BE2C (cell line): ENCODE results near the gene SERINC3.

ENCODE experiments used
- DNase-seq: peaks from one replicate; pipeline ENCODE4 v3.0.0-alpha.2; 2020
- H3K27me3 ChIP-seq: fragments of 250-450 bp; sonication (Bioruptor Pico); 2 replicates; pipeline ENCODE4 v1.5.1; 2020; ENCODE audit warnings: mild to moderate bottlenecking
- H3K36me3 ChIP-seq: fragments of 250-450 bp; sonication (Bioruptor Pico); 2 replicates; pipeline ENCODE4 v1.5.1; 2020; ENCODE audit warnings: mild to moderate bottlenecking
- H3K4me1 ChIP-seq: fragments of 250-450 bp; sonication (Bioruptor Pico); 2 replicates; pipeline ENCODE4 v1.5.1; 2020
- H3K4me3 ChIP-seq: 2 replicates; pipeline ENCODE4 v1.5.1; 2011; ENCODE audit warnings: low read depth, low read length
- H3K9me3 ChIP-seq: fragments of 250-450 bp; sonication (Bioruptor Pico); 2 replicates; pipeline ENCODE4 v1.5.1; 2020
- CTCF ChIP-seq: IDR thresholded peaks from 2 replicates; pipeline ENCODE4 v1.5.1; 2012; ENCODE audit warnings: mild to moderate bottlenecking, low read depth, low read length

Gene SERINC3

DNA sequence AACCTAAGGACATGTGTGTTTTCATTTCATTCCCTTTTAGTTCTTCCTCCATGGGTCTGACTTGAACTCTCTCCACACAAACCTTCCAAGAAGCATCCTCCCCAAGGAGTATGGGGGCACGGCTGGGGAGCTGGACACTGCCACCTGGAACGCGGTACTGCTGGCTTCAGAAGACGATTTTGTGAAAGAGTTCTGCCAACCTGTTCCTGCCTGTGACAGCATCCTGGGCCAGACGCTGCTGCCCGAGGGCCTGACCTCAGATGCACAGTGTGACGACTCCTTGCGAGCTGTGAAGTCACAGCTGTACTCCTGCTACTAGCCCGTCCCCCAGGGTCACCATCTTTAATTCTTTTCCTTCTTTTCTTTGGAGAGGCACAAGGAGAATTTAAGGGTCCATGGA, 32.6 kb downstream of the SERINC3 start:
- H3K9me3 ChIP-seq = no peaks in the 10 kb centered on the region
- H3K4me1 ChIP-seq = no peaks in the 10 kb centered on the region
- no peak for DNase-seq
- TF ChIP-seq CTCF = no peak
- H3K4me3 ChIP-seq = no peak overlapping the region
- peaks cover 25% of the 10 kb centered on the region for H3K36me3 ChIP-seq
- no peaks in the 10 kb centered on the region for H3K27me3 ChIP-seq

DNA sequence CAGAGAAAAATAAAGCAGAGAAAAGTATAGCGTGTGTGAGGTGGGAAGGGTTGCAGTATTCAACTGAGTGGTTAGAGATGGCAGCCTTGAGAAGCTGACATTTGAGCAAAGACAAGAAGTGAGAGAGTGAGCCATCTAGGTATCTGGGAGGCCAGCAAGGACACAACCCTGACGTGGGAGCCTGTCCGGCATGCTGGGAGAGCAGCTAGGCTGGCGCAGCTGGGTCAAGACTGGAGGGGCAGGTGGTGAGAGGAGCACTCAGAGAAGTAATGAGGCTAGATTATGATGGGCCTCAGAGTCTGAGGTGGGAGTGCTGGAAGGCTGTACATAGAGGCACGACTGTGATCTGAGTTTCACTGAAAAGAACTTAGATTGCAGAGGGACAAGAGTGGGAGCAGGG, 33.3 kb downstream of the SERINC3 start:
- no peak overlapping the region for H3K4me3 ChIP-seq
- no peaks in the 10 kb centered on the region for H3K4me1 ChIP-seq
- peaks cover 22% of the 10 kb centered on the region for H3K36me3 ChIP-seq
- TF ChIP-seq CTCF = no peak
- DNase-seq = no peak
- no peaks in the 10 kb centered on the region for H3K9me3 ChIP-seq
- H3K27me3 ChIP-seq = no peaks in the 10 kb centered on the region

DNA sequence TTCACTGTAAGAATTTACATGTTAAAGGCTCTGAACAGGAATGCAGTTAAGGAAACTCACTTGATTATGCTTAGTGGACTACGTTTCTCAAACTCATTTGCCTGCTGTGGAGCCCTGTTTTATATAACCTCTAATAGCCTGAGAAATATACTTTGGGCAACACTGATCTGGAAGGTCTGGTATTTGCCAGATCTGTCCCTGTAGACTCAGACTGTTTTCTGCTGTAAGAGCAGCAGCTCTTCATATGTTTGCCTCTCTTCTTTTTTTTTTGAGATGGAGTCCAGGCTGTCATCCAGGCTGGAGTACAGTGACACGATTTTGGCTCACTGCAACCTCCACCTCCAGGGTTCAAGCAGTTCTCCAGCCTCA, 36.1 kb downstream of the SERINC3 start:
- no peak for TF ChIP-seq CTCF
- Histone ChIP-seq H3K4me1 (no peaks in the 10 kb centered on the region), H3K4me3 (no peak overlapping the region), H3K27me3 (no peaks in the 10 kb centered on the region), H3K36me3 (peaks cover 26% of the 10 kb centered on the region), H3K9me3 (no peaks in the 10 kb centered on the region)
- no peak for DNase-seq

DNA sequence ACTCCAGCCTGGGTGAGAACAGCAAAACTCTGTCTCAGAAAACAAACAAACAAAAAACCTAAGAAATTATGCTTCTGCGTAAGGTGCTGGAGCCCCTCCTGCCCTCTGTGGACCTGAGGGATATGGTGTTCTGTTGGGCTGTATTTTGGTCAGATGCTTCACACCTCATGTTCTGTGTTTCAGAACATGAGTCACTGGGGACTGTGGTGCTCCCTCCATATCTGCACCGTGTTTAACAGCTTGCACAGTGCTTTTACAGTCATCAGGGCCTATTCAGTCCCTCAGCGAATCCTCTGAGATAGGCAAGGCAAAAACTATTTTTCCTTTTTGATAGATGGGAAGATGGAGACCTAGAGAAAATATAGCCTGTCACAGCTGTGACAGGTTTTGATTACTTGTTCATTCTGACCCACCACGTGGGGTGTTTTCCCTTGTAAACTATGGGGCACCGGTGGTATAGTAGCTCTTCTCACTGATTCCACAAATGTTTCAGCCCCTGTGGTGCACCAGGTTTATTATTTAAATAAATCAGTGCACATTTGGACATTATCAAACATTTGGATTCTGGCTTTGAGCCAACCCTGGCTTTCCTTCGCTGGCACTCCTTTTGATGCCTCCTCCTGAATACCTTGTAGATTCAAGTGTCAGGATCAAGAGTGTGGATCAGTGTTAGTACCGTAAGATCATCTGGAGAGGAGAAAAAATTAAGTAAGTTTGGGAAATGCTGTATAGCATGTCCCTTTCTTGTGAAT, 36.6 kb downstream of the SERINC3 start:
- Histone ChIP-seq H3K9me3 (no peaks in the 10 kb centered on the region), H3K36me3 (peaks cover 24% of the 10 kb centered on the region), H3K4me3 (no peak overlapping the region), H3K4me1 (no peaks in the 10 kb centered on the region), H3K27me3 (no peaks in the 10 kb centered on the region)
- TF ChIP-seq CTCF = no peak
- no peak for DNase-seq

- no peak for TF ChIP-seq CTCF
- Histone ChIP-seq H3K4me1 (no peaks in the 10 kb centered on the region), H3K4me3 (no peak overlapping the region), H3K36me3 (peaks cover 7% of the 10 kb centered on the region), H3K9me3 (no peaks in the 10 kb centered on the region), H3K27me3 (no peaks in the 10 kb centered on the region)
- no peak for DNase-seq
Measured at GRCh38 chr20:44483112-44483511, 38.8 kb downstream of the SERINC3 start.

GRCh38 chr20:44481719-44482416, 40.0 kb downstream of the SERINC3 start:
- Histone ChIP-seq H3K9me3 (no peaks in the 10 kb centered on the region), H3K4me1 (no peaks in the 10 kb centered on the region), H3K36me3 (peaks cover 7% of the 10 kb centered on the region), H3K27me3 (no peaks in the 10 kb centered on the region), H3K4me3 (no peak overlapping the region)
- TF ChIP-seq CTCF = no peak
- no peak for DNase-seq
